Measurements from ENCODE around the gene TJP1. TPM values are rescaled to one million over a fixed set of nuclear protein-coding genes. Genes with fewer than 3 reads are reported as not detected.

Gene TJP1
- total and polyA plus RNA-seq, 2 of the 8 experiments (the other 6 are each of a cell fraction or from before 2014, with no cell fraction given), result 46.3 to 138 TPM

DNA sequence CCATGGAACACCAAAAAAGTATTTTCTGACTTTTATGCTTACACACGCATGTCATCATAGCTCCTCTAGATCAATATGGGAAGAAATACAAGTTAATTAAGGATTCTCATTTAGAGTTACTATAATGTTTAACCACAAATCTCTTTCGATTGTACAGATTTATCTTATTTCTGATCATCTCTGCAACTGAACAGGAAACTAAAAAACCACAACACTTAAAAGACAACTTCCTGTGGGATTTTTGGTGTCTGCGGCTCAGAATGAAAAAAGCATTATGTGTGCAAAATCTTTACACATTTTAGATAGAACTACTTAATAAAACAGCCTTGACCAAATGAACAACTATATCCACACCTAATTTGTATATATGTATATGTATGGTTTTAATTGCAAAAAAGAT, 3.0 kb upstream of the TJP1 start (continued):
- TF ChIP-seq FOSL1 (IDR thresholded peaks at IDR 0.05; ENCODE audit: insufficient read depth, low read depth, low read length) (no peak), SAP30 (IDR thresholded peaks at IDR 0.05; ENCODE audit: insufficient read depth, insufficient replicate concordance, low read length) (no peak), CHD2 (IDR thresholded peaks at IDR 0.05; ENCODE audit: low read length) (no peak)
- TF ChIP-seq, protein P1, sequence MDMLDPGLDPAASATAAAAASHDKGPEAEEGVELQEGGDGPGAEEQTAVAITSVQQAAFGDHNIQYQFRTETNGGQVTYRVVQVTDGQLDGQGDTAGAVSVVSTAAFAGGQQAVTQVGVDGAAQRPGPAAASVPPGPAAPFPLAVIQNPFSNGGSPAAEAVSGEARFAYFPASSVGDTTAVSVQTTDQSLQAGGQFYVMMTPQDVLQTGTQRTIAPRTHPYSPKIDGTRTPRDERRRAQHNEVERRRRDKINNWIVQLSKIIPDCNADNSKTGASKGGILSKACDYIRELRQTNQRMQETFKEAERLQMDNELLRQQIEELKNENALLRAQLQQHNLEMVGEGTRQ (IDR thresholded peaks at IDR 0.05; ENCODE audit: low read length), result no peak
